Measurements from ENCODE around the gene LYG1.

DNA sequence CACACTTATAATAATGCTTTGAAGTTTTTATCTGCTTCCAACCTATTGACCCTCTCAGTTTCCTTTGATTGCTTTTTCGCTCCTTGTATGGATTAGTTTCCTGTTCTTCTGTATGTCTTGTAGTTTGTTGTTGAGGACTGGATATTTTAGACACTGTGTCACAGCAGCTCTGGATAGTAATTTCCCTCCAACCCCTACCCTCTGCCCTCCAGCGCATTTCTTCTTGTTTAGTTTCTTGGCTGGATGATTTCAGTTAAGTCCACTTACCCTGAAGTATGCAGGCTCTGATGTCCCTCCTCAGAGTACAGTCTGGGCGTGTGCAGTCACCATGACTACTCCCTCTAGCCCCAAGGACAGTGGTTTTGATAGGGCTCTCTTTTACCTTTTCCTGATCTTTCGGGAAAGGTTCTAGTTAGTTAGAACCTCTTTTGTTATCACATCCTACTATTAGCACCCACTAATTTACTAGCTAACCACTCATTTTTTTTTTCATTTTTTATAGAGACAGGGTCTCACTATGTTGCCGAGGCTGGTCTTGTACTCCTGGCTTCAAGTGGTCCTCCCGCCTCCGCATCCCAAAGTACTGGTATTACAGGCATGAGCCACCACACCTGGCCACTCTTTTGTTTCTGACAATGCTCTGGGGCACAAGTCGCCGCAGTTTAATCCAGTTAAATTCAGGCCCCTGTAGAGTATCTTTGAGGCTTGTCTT, 16.3 kb upstream of the LYG1 start:
- TF ChIP-seq, protein P1, sequence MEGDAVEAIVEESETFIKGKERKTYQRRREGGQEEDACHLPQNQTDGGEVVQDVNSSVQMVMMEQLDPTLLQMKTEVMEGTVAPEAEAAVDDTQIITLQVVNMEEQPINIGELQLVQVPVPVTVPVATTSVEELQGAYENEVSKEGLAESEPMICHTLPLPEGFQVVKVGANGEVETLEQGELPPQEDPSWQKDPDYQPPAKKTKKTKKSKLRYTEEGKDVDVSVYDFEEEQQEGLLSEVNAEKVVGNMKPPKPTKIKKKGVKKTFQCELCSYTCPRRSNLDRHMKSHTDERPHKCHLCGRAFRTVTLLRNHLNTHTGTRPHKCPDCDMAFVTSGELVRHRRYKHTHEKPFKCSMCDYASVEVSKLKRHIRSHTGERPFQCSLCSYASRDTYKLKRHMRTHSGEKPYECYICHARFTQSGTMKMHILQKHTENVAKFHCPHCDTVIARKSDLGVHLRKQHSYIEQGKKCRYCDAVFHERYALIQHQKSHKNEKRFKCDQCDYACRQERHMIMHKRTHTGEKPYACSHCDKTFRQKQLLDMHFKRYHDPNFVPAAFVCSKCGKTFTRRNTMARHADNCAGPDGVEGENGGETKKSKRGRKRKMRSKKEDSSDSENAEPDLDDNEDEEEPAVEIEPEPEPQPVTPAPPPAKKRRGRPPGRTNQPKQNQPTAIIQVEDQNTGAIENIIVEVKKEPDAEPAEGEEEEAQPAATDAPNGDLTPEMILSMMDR (conservative IDR thresholded peaks at IDR 0.05; ENCODE audit: low read length) = no peak
- no peak for TF ChIP-seq EZH2phosphoT487 (IDR thresholded peaks at IDR 0.05; ENCODE audit: borderline replicate concordance)
